C1 segment of cervical spinal cord (tissue), 14 donors: Measurements from ENCODE around the gene SLC39A5.
A peak's percentile ranks its signal among the peaks of the same experiment; 100 is the strongest.
"Not testable (repeated sequence)": the region's sequence is repeated elsewhere in the genome, so short reads cannot be mapped to it uniquely, and the experiment has no call there.

Experiments used
- DNase-seq, 14 donors: peaks; one replicate each; lab custom pipeline; 2025; lab: John Stamatoyannopoulos, UW

SLC39A5 gene, protein sequence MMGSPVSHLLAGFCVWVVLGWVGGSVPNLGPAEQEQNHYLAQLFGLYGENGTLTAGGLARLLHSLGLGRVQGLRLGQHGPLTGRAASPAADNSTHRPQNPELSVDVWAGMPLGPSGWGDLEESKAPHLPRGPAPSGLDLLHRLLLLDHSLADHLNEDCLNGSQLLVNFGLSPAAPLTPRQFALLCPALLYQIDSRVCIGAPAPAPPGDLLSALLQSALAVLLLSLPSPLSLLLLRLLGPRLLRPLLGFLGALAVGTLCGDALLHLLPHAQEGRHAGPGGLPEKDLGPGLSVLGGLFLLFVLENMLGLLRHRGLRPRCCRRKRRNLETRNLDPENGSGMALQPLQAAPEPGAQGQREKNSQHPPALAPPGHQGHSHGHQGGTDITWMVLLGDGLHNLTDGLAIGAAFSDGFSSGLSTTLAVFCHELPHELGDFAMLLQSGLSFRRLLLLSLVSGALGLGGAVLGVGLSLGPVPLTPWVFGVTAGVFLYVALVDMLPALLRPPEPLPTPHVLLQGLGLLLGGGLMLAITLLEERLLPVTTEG

DNA sequence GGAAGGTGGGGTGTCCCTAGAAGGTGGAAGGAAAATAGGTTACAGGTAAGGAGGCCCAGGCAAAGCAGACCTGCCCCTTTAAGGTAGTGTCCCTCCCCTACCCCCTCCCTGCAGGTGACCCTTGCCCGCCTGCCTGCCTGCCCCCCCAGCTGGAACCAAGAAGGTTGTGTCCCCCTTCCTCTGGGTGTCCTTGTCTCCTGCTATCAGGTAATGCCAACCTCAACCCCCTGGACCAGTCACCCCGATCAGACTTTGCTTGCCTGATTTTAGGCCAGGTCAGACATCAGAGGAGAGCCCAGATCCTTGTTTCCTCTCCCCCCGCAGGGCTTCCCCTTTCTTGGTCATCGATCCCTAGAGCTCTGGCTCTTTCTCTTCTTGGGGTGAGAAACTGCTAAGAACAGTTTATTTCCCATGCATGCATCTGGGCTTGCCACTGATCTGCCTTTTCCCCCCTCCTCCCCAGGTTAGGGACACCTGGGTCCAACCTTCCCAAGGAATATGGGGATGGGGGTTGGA lies at the start of gene SLC39A5:
Gene SLC39A5, plus strand, starts transcription at position 136 of the 516 bp plus-strand sequence. CDS start 1,224 bp downstream, outside the sequence.
- DNase-seq: no peak

DNA sequence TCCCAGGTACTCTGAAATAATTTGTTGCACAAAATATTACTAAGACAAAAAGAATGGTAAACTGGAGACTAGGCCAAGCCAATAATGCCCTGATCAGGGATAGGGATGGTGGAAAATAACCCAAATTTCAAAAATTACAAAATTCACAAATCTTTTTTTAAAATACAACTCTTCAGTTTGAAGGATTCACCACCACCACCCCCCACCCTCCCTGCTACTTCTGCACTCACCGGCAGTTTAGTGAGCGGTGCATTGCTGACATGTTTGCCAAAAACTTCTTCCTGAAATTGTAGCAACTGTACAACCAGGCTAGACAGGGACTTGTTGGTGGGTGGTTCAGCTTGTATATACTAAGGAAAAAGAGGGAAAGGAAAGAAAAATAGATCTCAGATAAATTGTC lies 42.9 kb upstream of the SLC39A5 start:
- DNase-seq: no peak

DNA sequence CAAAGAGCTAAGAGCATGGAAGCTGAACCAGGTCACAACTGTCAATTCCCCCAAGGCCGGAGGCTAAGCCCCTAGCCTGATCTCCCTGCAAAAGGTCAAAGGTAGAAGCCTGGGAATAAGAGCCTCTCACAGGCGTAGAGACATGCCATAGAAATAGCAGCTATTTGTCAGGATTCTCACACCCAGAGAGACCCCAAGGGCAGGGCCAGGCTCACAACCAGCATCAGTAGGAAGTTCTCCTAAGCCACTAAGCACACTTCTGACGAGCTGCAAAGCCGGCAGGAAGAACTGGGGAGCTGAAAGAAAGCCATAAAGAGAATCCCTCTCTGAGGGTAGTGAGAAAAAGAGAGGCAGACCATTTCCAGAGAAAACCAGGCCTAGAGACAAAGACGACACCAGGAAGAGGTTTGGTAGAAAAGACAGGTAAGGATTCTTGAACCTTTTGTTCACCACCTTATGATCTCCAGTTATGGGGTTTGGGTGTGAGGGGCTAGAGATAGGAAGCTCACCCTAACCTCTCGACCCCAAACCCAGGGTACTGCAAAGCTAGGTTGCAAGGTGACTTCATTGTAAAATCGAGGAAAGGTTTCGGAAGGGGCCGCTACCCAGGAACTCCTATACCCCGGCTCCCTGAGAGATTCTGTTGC lies 41.6 kb upstream of the SLC39A5 start:
- DNase-seq: no peak

DNA sequence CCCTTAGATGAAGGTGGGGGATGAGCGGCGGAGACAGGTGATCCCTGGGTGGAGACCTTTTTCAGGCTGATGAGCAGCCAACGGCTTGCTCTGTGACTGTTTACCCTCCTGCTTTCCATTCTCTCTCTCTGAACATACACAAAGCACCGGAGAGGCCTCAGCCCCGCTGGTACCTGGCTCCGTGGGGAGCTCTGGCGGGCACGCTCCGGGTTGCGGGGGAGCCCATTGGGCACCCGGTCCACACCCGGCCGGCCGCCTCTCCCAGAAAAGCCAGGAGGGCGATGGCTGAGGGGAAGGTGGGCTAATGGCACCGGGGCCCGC lies 41.1 kb upstream of the SLC39A5 start:
- peak in 5 of 14 donors; percentile 24 to 45 (median 42) for DNase-seq

DNA sequence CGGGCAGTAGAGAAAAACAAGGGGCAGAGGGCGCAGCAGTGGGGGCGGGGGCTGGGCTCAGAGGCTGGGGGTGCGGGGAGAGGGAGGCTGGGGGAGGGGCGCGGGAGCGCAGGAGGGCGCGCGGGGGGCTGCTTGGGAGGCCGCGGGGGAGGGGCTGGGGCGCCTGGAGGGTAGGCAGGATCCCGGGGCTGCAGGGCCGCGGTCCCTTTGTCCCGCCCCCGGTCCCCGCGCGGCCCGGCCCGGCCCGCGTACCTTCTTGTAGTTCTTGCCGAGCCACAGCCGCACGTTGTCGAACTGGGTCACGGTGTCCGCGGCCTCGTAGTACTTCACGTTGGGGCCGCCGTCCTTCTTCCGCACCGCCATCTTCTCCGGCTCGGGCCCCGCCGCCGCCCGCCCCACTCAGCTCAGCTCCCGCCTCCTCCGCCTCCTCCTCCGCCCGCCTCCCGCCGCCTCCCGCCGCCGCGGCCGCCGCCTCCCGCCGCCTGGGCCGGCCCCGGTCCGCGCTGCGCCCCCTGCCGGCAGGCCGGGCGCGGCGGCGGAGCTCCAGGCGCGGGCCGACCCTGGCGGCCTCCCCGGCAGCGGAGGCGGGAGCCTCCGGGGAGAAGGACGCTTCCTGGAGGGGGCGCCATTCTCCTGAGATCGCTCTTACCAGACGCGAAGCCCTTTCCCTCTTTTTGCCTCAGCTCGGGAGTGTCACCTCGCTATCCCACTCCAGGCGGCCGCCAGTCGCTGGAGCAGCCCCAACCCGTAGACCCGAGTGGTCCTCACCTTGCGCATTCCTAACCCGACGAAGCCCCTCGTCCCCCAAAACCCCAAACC lies 40.5 kb upstream of the SLC39A5 start, which contains the start of gene SMARCC2:
Gene SMARCC2, minus strand, starts transcription at position 385 of the 819 bp plus-strand sequence. Its CDS starts 22 bp downstream, at position 363.
- peak in 13 of 14 donors; percentile 38 to 86 (median 73) for DNase-seq

DNA sequence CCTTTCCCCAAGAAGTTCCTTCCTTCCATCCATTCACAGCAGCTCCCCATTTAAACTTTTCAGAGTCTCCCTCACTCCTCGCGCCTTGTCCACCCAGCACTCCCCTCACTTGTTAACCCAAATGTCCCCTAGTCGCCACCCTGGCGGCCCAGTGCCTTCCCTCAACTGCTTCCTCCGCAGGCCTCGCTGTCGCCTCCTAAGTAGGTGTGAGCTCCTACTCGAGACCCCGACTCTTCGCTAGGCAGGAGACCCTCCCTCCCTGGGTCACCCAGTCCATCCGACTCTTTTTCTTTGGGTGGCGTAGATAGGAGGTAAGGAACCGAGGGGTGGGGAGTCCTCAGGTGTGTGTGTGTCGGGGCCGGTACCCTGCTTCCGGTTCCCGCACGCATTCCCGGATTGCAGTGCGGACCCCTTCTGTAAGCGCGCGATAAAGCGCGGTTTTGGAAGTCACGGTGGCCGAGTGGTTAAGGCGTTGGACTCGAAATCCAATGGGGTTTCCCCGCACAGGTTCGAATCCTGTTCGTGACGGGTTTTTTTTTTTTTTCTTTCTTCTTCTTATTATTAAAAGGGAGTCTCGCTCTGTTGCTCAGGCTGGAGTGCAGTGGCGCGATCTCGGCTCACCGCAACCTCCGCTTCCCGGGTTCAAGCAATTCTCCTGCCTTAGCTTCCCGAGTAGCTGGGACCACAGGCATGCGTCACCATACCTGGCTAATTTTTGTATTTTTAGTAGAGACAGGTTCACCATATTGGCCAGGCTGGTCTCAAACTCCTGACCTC lies 39.7 kb upstream of the SLC39A5 start:
- DNase-seq: peak; percentile 21 to 82 (median 73)

DNA sequence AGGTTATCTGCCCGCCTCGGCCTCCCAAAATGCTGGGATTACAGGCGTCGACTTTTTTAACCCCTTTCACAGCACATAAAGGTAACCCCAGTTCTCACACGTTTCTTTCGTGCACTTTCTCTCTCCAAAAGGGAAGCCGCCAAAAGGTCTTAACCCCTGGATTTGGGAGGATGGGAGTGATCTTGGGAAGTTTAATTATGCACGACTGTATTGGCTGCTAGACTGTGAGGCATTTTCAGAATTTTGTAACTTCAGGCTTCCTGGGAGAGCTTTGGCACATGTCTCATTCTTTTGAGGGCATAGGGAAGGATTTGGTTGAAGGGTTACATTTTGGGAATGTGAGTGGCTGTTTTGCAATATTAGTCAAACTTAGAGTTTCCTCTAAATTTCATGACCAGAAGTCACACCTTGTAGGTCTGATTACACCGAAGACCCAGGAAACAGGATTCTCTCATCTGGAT lies 39.1 kb upstream of the SLC39A5 start:
- peak in 1 of 14 donors; percentile 31 for DNase-seq

DNA sequence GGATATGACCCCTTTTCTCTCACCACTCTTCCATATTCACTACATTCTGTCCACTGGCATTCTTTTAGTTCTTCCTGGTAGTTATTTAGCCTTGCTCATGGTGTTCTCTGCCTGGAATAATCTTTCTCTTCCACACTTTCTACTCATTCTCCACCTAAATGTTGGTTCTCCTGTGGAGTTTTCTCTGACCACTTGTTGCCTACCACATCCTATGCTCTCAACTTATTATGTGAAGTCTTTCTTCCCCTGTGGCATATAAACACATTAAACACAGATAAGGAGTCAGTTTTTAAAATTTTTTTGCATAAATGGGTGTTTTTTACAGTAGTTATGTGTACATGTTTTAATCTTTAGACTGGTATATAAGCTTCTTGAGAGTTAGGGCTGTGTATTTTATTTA lies 37.3 kb upstream of the SLC39A5 start:
- no peak for DNase-seq

DNA sequence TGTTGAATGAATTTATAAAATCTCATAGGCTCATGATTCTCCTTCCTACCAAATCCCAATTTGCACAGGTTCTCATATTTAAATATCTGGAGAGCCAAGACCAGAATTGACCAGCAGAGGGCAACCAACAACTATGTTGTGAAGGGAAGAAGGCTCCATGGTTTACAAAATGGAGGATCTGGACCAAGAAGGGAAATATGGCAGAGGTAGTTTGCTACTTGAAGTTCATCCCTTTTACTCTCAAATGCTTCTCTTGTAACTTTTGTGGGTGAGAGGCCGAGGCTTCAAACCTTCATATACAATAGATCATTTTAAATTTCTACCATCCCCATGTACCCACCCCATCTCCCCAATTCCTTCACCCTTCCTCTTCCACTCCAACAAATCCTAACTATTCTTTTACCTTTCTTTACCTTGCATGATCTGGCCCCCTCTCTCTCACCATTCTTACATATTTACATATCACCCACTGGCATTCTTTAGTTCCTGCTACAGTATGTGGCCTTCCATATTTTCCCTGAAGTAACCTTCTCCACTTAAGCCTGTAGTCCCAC lies 36.7 kb upstream of the SLC39A5 start:
- DNase-seq: peak in 10 of 14 donors; percentile 3 to 59 (median 10)

DNA sequence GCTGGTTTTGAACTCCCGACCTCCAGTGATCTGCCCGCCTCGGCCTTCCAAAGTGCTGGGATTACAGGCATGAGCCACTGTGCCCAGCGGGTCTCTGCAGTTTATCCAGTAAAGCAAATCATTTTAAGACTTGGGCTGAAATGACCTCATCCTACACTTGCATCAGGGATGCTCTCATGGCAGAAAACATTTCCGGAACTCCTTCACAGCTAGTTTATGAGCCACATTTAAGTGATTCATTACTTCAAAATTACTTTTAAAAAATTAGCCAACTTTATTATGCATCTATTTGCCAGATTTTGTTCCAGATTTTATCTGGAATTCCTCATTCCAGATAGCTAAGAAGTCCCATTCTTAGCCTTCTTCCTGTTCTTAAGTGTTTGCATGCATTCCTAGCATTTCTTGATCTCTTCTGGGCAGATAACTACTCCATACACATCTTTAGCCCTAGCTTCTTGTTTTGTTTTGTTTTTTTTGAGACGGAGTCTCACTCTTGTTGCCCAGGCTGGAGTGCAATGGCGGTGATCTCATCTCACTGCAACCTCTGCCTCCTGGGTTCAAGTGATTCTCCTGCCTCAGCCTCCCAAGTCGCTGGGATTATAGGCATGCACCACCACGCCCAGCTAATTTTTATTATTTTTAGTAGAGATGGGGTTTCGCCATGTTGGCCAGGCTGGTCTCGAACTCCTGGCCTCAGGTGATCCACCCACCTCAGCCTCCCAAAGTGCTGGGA lies 32.9 kb upstream of the SLC39A5 start:
- not testable (repeated sequence) for DNase-seq

DNA sequence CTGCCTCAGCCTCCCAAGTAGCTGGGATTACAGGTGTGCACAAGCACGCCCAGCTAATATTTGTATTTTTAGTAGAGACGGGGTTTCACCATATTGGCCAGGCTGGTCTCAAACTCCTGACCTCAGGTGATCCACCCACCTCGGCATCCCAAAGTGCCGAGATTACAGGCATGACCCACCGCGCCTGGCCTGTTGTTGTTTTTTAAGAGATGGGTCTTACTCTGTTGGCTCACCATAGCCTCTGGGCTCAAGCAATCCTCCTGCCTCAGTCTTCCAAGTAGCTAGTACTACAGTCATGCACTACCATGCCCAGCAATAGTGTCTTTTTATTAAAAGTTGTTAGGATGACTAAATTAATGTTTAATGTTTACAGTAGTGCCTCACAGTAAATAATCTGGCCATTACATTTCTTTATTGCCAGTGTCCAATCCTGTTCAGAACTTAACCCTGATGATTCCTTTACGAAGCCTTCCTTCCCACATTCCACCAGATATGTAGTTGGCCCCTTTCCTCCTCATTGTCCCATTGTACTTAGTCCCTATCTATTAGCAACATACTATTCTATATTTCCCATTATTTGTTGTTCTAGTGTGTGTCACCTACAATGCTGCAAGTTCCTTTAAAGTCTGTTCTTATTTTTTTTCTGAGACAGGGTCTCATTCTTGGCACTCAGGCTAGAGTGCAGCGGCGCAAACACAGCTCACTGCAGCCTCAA lies 31.8 kb upstream of the SLC39A5 start:
- DNase-seq: no peak

DNA sequence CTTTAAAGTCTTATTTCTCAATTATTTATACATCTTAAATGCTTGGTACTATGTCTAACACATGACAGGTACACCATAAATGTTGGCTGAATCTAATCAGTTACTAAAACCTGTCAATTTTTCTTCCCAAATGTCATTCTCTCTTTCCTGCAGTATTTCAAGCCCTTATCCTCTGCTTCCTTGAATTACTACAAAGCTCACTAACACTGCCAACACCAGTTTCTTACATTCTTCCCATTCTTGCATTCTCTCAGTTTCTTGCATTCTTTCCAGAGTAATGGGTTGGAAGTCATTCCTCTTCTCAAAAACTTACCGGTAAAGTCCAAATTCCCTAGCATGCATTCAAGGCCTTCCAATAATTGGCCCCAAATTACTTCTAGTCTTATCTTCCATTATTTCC lies 31.0 kb upstream of the SLC39A5 start:
- no peak for DNase-seq

DNA sequence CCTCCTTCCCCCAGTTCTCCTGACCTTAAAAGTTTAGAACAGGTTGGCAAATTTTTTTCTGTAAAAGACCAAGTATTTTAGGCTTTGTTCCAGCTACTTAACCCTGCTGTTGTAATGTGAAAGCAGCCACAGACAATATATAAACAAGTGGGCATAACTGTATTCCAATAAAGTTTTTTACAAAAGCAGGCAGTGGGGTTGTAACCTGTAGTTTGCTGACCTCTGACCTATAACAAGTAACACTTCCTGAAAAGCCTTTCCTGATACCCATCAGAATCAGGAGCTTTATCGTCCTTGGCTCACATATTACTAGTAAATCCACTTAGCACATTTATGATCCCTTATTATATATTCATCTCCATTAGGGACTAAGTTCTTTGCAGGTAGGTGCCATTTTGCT lies 27.5 kb upstream of the SLC39A5 start:
- no peak for DNase-seq

DNA sequence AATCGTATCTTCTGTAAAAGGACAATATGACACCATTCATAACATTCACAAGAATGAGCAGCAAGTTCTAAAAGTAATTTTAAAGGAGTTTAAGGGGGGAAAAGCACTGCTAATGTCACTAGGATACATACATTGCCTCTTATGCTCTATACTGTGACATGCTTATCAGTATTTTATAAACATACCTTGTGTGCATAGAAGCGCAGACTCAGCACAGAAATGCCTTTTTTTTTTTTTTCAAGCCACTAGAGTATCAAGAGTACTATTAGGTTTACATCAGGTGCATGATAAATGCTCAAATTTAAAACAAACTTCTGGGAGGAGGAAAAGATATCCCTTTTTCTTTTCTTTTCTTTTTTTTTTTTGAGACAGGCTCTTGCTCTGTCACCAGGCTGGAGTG lies 27.0 kb upstream of the SLC39A5 start:
- no peak for DNase-seq

DNA sequence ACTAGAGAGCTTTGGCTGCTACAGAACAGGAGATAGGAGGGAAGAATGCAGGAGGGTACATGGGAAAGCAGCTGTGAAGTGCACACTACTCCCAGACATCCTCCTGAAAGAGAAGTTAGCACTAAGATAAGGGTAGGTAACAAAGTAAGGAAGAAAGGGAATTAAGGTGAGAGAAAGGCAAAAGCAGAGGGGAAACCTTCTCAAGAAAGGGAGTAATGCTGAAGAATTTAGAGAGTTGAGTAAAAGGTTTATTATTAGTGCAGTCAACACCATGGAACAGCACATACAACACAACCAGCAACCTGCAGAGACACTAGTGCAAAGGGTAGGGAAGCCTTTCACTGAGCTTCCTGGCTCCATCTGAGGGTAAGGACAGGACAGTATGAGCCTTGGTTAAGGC lies 25.6 kb upstream of the SLC39A5 start:
- DNase-seq: no peak

DNA sequence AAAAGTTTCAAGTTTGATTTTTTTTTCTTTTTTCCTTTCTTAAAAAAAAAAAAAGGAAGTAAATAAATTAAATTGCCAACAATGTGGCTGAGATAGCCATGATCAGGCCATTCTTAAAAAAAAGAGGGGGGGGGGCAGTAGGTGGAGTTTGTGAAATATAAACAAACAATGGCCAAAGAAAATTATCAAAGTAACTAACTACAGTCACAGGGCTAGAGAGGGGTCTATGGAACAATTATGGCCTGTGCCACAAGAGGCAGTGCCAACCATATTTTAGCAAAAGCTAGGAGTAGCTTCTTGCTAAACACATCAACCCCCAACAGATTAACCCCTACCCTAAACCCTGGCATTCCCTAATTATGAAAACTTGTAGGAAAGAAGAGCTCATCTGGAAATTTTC lies 24.4 kb upstream of the SLC39A5 start:
- no peak for DNase-seq

DNA sequence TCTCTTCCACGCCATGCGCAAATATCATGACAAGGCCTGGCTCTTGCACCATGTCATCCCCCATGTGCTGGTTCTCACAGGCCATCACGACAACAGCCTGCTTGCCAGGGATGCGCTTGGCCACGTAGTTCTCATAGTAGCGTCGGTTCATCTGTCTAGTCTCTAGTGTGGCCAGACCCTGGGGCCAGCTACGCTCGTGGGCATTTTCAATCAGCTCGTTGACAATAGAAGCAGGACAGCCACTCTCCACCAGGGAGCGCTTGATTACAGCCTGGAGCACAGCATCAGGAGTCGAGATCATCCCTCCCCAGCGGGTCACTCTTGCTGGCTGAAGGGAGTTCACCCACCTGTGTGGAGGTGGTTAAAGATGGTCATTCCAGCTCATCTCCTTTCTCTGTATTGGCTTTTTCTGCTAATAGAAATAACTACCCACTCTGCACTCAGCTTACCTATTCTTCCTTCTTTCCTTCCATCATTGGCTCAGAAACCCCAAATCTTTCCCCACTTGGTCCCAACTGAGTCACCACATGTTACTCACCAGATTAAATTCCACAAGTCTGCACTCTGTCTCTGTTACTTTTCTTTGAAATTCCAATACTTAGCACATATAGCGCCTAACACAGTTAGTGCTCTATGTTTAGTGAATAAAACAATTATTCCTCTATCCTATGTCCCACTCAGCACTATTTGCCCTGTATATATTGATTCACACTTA lies 23.2 kb upstream of the SLC39A5 start:
- DNase-seq: peak in 6 of 14 donors; percentile 5 to 29 (median 23)

DNA sequence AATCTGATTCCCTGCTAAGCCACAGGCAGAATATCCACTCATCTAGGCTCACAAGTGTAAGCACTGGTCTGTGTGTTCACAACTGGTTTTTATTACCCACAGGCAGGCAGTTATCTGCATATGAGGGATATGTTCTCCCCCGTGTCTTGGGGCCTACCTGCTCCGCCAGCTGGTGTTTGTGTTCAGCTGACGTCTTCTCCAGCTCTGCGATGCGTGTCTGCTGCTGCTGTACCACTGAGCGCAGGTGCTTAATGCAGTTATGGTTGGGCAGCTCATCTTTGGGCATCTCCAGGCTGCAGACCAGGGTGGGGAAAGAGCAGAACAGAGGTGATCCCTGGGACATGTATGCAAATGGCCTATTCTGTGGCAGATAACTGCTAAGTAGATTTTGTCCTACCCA lies 21.8 kb upstream of the SLC39A5 start:
- no peak for DNase-seq
